ENCODE data around the gene PLS3.

Gene PLS3

GRCh38 chrX:115679460-115679859, 118.5 kb downstream of the PLS3 start:
- TF ChIP-seq CTCF (IDR thresholded peaks at IDR 0.05; ENCODE audit: control insufficient read depth, extremely low read depth, insufficient read depth), result peak; percentile 28; the same call in 1 of the 2 replicates
- H3K4me3 ChIP-seq (ENCODE audit: low read depth, low read length), result no peak overlapping the region
- DNase-seq (ENCODE audit: low read depth), result no peak

GRCh38 chrX:115687595-115687994, 126.6 kb downstream of the PLS3 start:
- TF ChIP-seq CTCF (IDR thresholded peaks at IDR 0.05; ENCODE audit: control insufficient read depth, extremely low read depth, insufficient read depth), result no peak
- no peak overlapping the region for H3K4me3 ChIP-seq (ENCODE audit: low read depth, low read length)
- DNase-seq (ENCODE audit: low read depth), result no peak

GRCh38 chrX:115689931-115690330, 129.0 kb downstream of the PLS3 start:
- no peak for DNase-seq (ENCODE audit: low read depth)
- no peak overlapping the region for H3K4me3 ChIP-seq (ENCODE audit: low read depth, low read length)
- TF ChIP-seq CTCF (IDR thresholded peaks at IDR 0.05; ENCODE audit: control insufficient read depth, extremely low read depth, insufficient read depth), result no peak

DNA sequence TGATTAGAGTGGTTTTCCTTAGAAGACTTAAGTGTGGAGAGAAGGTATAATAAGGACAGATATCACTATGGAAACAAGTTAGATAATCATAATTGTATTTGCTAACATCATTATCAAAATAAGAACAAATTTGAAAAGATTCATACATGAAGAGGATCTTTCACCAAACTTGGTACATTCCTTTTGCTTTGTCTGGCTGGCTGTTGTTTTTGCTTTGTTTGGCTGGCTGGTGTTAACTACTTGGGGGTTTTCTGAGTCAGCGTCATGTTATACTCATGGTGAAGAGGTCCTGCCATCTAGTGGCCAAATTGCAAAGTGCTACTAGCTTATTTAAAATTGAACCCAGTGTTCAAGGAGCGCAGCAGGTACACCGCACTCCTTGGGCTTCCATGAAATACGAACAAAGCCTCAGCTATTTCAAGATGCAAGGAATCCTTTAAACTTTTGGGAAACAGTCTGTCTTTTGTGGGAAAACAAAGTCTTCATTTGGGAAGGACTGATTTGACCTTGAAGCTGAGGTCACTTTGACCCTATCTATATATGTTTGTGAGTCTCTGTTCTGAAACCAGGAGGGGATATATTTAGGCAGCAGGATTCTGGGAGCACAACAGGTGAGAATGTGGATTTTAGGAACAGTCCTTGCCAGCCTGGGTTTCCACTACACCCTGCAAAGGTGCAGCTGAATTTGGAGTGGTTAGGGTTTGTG, 129.7 kb downstream of the PLS3 start:
- no peak overlapping the region for H3K4me3 ChIP-seq (ENCODE audit: low read depth, low read length)
- DNase-seq (ENCODE audit: low read depth), result peak; percentile 19
- TF ChIP-seq CTCF (IDR thresholded peaks at IDR 0.05; ENCODE audit: control insufficient read depth, extremely low read depth, insufficient read depth), result peak; percentile 58

- TF ChIP-seq CTCF (IDR thresholded peaks at IDR 0.05; ENCODE audit: control insufficient read depth, extremely low read depth, insufficient read depth), result no peak
- H3K4me3 ChIP-seq (ENCODE audit: low read depth, low read length), result no peak overlapping the region
- no peak for DNase-seq (ENCODE audit: low read depth)
These were observed 132.5 kb downstream of the PLS3 start for GRCh38 chrX:115693476-115693875.

DNA sequence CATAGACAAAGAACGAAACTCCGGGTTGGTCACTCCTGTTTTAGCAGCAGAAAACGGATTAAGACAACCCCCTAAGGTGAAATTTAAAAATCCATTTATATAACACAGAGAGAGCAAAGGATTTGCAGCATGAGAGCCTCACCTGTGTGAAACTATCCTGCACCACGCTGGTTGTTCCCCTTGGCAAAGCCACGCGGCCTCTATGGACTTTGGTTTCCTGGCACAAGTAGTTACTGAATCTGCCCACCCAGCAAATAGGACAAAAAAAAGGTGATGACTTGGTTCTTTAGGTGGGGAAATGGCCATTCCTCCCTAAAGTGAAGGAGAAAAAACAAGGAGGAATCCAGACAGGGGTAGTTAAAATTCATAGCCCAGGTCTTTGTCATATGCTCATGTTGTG, 133.1 kb downstream of the PLS3 start:
- TF ChIP-seq CTCF (IDR thresholded peaks at IDR 0.05; ENCODE audit: control insufficient read depth, extremely low read depth, insufficient read depth), result no peak
- no peak for DNase-seq (ENCODE audit: low read depth)
- H3K4me3 ChIP-seq (ENCODE audit: low read depth, low read length), result no peak overlapping the region

DNA sequence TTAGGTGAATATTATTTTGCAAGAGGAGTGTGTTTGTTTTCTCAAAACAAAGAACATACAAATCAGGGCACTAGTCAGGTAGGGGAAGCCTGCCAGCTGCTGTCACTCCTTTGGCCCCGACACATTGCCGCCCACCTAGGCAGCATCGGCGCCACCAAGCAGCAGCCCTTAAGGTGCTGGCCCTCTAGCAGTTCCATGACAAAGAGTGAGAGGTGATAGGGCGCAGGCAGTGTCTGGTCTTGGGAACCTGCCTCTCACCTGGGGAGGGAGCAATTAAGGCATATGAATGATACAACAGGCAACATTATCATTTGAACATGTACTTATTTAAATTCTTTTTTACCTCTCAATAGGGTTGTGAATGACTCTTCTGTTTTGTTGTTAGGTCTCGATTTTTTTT, 135.1 kb downstream of the PLS3 start:
- no peak overlapping the region for H3K4me3 ChIP-seq (ENCODE audit: low read depth, low read length)
- no peak for DNase-seq (ENCODE audit: low read depth)
- TF ChIP-seq CTCF (IDR thresholded peaks at IDR 0.05; ENCODE audit: control insufficient read depth, extremely low read depth, insufficient read depth), result no peak

Measured in LNCaP clone FGC (cell line).